ENCODE results near the gene GPM6B.
"Not testable (repeated sequence)": the region's sequence is repeated elsewhere in the genome, so short reads cannot be mapped to it uniquely, and the experiment has no call there.

GPM6B gene

GRCh38 chrX:13732246-13733067 is 84.4 kb downstream of the GPM6B start:
- peak overlapping the region in 1 of 2 donors; percentile 30 for H3K9ac ChIP-seq (ENCODE audit: low read length in 2 of 2)
- no peaks in the 10 kb centered on the region for H3K27me3 ChIP-seq (ENCODE audit: control insufficient read depth in 1 of 2, insufficient read depth in 2 of 2, low read length in 2 of 2)
- H3K27ac ChIP-seq (ENCODE audit: low read length) = peak overlapping the region; percentile 43
- no peaks in the 10 kb centered on the region for H3K36me3 ChIP-seq (ENCODE audit: control insufficient read depth in 2 of 2, insufficient read depth in 2 of 2, low read length in 2 of 2)
- H3K4me1 ChIP-seq (ENCODE audit: control insufficient read depth, insufficient read depth, low read length) = peaks cover 4% of the 10 kb centered on the region
- H3K4me3 ChIP-seq (ENCODE audit: low read length in 2 of 2) = peak overlapping the region in 1 of 2 donors; percentile 24
- no peaks in the 10 kb centered on the region for H3K9me3 ChIP-seq (ENCODE audit: control insufficient read depth in 2 of 2, low read length in 2 of 2)

GRCh38 chrX:13730523-13730922 is 86.4 kb downstream of the GPM6B start:
- not testable (repeated sequence) for H3K4me1 ChIP-seq (ENCODE audit: control insufficient read depth, insufficient read depth, low read length); H3K9ac ChIP-seq (ENCODE audit: low read length in 2 of 2); H3K36me3 ChIP-seq (ENCODE audit: control insufficient read depth in 2 of 2, insufficient read depth in 2 of 2, low read length in 2 of 2); H3K9me3 ChIP-seq (ENCODE audit: control insufficient read depth in 2 of 2, low read length in 2 of 2); H3K4me3 ChIP-seq (ENCODE audit: low read length in 2 of 2); H3K27me3 ChIP-seq (ENCODE audit: control insufficient read depth in 1 of 2, insufficient read depth in 2 of 2, low read length in 2 of 2); H3K27ac ChIP-seq (ENCODE audit: low read length)

- H3K9me3 ChIP-seq (ENCODE audit: control insufficient read depth in 2 of 2, low read length in 2 of 2); H3K36me3 ChIP-seq (ENCODE audit: control insufficient read depth in 2 of 2, insufficient read depth in 2 of 2, low read length in 2 of 2); H3K9ac ChIP-seq (ENCODE audit: low read length in 2 of 2); H3K27me3 ChIP-seq (ENCODE audit: control insufficient read depth in 1 of 2, insufficient read depth in 2 of 2, low read length in 2 of 2); H3K4me1 ChIP-seq (ENCODE audit: control insufficient read depth, insufficient read depth, low read length); H3K4me3 ChIP-seq (ENCODE audit: low read length in 2 of 2); H3K27ac ChIP-seq (ENCODE audit: low read length): not testable (repeated sequence)
Measured at GRCh38 chrX:13726583-13726982, 90.3 kb downstream of the GPM6B start.

- not testable (repeated sequence) for H3K36me3 ChIP-seq (ENCODE audit: control insufficient read depth in 2 of 2, insufficient read depth in 2 of 2, low read length in 2 of 2); H3K4me3 ChIP-seq (ENCODE audit: low read length in 2 of 2); H3K9me3 ChIP-seq (ENCODE audit: control insufficient read depth in 2 of 2, low read length in 2 of 2); H3K27me3 ChIP-seq (ENCODE audit: control insufficient read depth in 1 of 2, insufficient read depth in 2 of 2, low read length in 2 of 2); H3K4me1 ChIP-seq (ENCODE audit: control insufficient read depth, insufficient read depth, low read length); H3K9ac ChIP-seq (ENCODE audit: low read length in 2 of 2); H3K27ac ChIP-seq (ENCODE audit: low read length)
Measured at GRCh38 chrX:13724878-13725277, 92.0 kb downstream of the GPM6B start.

- H3K4me1 ChIP-seq (ENCODE audit: control insufficient read depth, insufficient read depth, low read length) = peaks cover 16% of the 10 kb centered on the region
Measured at GRCh38 chrX:13721819-13722519, 94.9 kb downstream of the GPM6B start.

GRCh38 chrX:13721371-13721770 is 95.5 kb downstream of the GPM6B start:
- Histone ChIP-seq H3K9me3 (ENCODE audit: control insufficient read depth in 2 of 2, low read length in 2 of 2) (no peaks in the 10 kb centered on the region), H3K9ac (ENCODE audit: low read length in 2 of 2) (no peak overlapping the region), H3K27ac (ENCODE audit: low read length) (peak overlapping the region; percentile 64), H3K27me3 (ENCODE audit: control insufficient read depth in 1 of 2, insufficient read depth in 2 of 2, low read length in 2 of 2) (no peaks in the 10 kb centered on the region), H3K36me3 (ENCODE audit: control insufficient read depth in 2 of 2, insufficient read depth in 2 of 2, low read length in 2 of 2) (peaks cover 6 to 8% of the 10 kb centered on the region in 2 donors), H3K4me1 (ENCODE audit: control insufficient read depth, insufficient read depth, low read length) (peaks cover 16% of the 10 kb centered on the region), H3K4me3 (ENCODE audit: low read length in 2 of 2) (no peak overlapping the region)

More at GRCh38 chrX:13721819-13722519, 94.9 kb downstream of the GPM6B start:
- H3K9ac ChIP-seq (ENCODE audit: low read length in 2 of 2) = peak overlapping the region in 1 of 2 donors; percentile 38
- H3K27me3 ChIP-seq (ENCODE audit: control insufficient read depth in 1 of 2, insufficient read depth in 2 of 2, low read length in 2 of 2) = no peaks in the 10 kb centered on the region
- H3K27ac ChIP-seq (ENCODE audit: low read length) = peak overlapping the region; percentile 64
- no peaks in the 10 kb centered on the region for H3K9me3 ChIP-seq (ENCODE audit: control insufficient read depth in 2 of 2, low read length in 2 of 2)
- H3K36me3 ChIP-seq (ENCODE audit: control insufficient read depth in 2 of 2, insufficient read depth in 2 of 2, low read length in 2 of 2) = peaks cover 4 to 8% of the 10 kb centered on the region in 2 donors
- peak overlapping the region; percentile 29 to 35 for H3K4me3 ChIP-seq (ENCODE audit: low read length in 2 of 2)

All from stomach smooth muscle (tissue), 2 donors.